Lung (tissue), 12 donors: Measurements from ENCODE around the gene ABCG4. TPM values are rescaled to one million over a fixed set of nuclear protein-coding genes. Genes with fewer than 3 reads are reported as not detected.
"Not testable (repeated sequence)": the region's sequence is repeated elsewhere in the genome, so short reads cannot be mapped to it uniquely, and the experiment has no call there.

ENCODE experiments used
- ATAC-seq: fragments of 200-7000 bp; cut with Tn5 transposase; one replicate; pipeline ENCODE4 v1.9.1; 2020; ENCODE audit warnings: moderate number of reproducible peaks; ENCODE audit not compliant: insufficient read depth, low FRiP score
- DNase-seq, 3 donors: peaks; one replicate each; pipeline ENCODE4 v3.0.0-alpha.2; 2013 to 2017
- H3K27ac ChIP-seq, 2 donors: one replicate each; pipeline ENCODE4 v1.5.1; 2013; ENCODE audit warnings: mild to moderate bottlenecking in 2 of 2, moderate library complexity in 2 of 2, control low read depth in 1 of 2, inconsistent platforms in 1 of 2, low read depth in 1 of 2, low read length in 1 of 2
- H3K27me3 ChIP-seq, 3 donors: one replicate each; pipeline ENCODE4 v1.5.1; 2013; ENCODE audit warnings: low read length in 2 of 3; ENCODE audit not compliant: control insufficient read depth in 3 of 3, insufficient read depth in 3 of 3
- H3K36me3 ChIP-seq, 4 donors: one replicate each; pipeline ENCODE4 v1.5.1; 2013; ENCODE audit warnings: low read length in 4 of 4, mild to moderate bottlenecking in 1 of 4, moderate library complexity in 1 of 4; ENCODE audit not compliant: control insufficient read depth in 4 of 4, insufficient read depth in 4 of 4
- H3K4me1 ChIP-seq, 5 donors: one replicate each; pipeline ENCODE4 v1.5.1; 2013; ENCODE audit warnings: low read length in 5 of 5, mild to moderate bottlenecking in 2 of 5, moderate library complexity in 1 of 5; ENCODE audit not compliant: control insufficient read depth in 5 of 5, insufficient read depth in 5 of 5
- H3K4me3 ChIP-seq: one replicate; pipeline ENCODE4 v1.5.1; 2013; ENCODE audit warnings: mild to moderate bottlenecking, control low read depth, moderate library complexity
- H3K9ac ChIP-seq, 2 donors: one replicate each; pipeline ENCODE4 v1.5.1; 2013; ENCODE audit warnings: low read length in 2 of 2, control low read depth in 1 of 2; ENCODE audit not compliant: insufficient read depth in 1 of 2
- H3K9me3 ChIP-seq, 4 donors: one replicate each; pipeline ENCODE4 v1.5.1; 2013; ENCODE audit warnings: low read length in 3 of 4, mild to moderate bottlenecking in 1 of 4, moderate library complexity in 1 of 4; ENCODE audit not compliant: control insufficient read depth in 4 of 4, insufficient read depth in 3 of 4
- WGBS, 2 donors: extraction: QIAGEN DNeasy Blood & Tissue Kit; methylation state at CpG; one replicate each; pipeline ENCODE4 v1.1.7; 2013; 5-methylcytosine and 5-hydroxymethylcytosine counted together
- polyA plus RNA-seq, 2 donors: library from polyadenylated mRNA; stranded (reverse); fragments of 200-250 nt; gene quantifications; one replicate each; pipeline ENCODE4 v1.2.1, GENCODE V29; 2013
- total RNA-seq, 2 donors: library from RNA; depleted of rRNA in 1 of 2; stranded (reverse); fragments of >200 nt in 1 of 2; gene quantifications; one replicate each; pipeline ENCODE4 v1.2.1, GENCODE V29; 2014 to 2021
- TF ChIP-seq, protein P1 (sequence below): IDR thresholded peaks from 2 replicates; pipeline ENCODE4 v1.5.1; 2012; ENCODE audit warnings: mild to moderate bottlenecking; ENCODE audit errors: control extremely low read depth, extremely low read depth
- donor health status: control.
- donor health status: control.
- donor health status: Bipolar disorder and iron deficiency.
- donor health status: healthy.
- donor health status: DM: yes; HTN: yes; CAD: no.

ABCG4 gene
- total and polyA plus RNA-seq, 4 donors = 0.03 to 0.28 (median 0.10) TPM; not detected in 1

DNA sequence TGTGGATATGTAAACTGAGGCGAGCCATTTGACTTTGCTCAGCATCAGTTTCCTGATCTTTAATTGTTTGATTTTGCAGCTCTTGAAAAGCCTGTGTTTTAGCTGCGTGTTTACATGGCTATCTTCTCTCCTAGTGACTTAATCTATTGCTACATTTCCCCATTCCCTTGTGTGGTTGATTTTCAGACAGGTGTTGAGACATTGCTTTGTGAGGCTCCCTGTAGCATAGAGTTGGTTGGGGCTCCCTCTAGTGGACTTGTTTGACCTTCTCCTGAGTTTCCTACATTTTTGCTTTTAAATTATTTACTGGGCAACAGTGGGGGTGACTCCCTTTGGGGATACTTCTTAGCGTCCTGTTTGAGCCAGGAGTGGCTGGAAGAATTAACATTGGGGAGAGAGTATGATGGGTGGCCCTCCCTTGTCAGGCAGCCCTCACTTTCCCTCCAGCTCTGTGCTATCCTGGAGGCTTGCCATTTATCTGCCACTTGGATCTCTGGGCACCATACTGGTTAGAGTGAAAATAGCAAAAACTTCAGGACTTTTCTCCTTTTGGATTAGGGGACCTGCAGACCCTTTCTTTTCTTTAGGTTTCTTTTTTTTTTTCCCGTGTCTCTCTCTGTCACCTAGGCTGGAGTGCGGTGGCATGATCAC lies 48.1 kb downstream of the ABCG4 start:
- 37 to 41% methylated on average over 5 of the region's 5 CpGs for WGBS, 2 donors
- Histone ChIP-seq H3K27ac (peak overlapping the region in 1 of 2 donors; percentile 1), H3K27me3 (no peaks in the 10 kb centered on the region), H3K36me3 (no peaks in the 10 kb centered on the region), H3K9ac (no peak overlapping the region), H3K9me3 (no peaks in the 10 kb centered on the region), H3K4me3 (no peak overlapping the region), H3K4me1 (peaks cover 0 to 2% (median 0%) of the 10 kb centered on the region in 5 donors)
- peak; percentile 69 to 87 (median 84) for DNase-seq
- peak; percentile 82 for ATAC-seq
- TF ChIP-seq, protein P1, sequence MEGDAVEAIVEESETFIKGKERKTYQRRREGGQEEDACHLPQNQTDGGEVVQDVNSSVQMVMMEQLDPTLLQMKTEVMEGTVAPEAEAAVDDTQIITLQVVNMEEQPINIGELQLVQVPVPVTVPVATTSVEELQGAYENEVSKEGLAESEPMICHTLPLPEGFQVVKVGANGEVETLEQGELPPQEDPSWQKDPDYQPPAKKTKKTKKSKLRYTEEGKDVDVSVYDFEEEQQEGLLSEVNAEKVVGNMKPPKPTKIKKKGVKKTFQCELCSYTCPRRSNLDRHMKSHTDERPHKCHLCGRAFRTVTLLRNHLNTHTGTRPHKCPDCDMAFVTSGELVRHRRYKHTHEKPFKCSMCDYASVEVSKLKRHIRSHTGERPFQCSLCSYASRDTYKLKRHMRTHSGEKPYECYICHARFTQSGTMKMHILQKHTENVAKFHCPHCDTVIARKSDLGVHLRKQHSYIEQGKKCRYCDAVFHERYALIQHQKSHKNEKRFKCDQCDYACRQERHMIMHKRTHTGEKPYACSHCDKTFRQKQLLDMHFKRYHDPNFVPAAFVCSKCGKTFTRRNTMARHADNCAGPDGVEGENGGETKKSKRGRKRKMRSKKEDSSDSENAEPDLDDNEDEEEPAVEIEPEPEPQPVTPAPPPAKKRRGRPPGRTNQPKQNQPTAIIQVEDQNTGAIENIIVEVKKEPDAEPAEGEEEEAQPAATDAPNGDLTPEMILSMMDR = peak; percentile 67

DNA sequence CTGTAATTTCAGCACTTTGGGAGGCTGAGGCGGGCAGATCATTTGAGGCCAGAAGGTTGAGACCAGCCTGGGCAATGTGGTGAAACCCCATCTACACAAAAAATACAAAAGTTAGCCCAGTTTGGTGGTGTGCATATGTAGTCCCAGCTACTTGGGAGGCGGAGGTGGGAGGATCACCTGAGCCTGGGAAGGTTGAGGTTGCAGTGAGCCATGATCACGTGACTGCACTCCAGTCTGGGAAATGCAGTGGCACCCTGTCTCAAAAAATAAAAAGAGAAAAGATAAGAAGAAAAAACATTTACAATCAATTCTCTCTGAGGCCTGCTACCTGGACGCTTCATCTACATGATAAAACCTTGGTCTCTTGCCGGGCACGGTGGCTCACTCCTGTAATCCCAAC lies 50.1 kb downstream of the ABCG4 start:
- WGBS, 2 donors = 88 to 95% methylated on average over 6 of the region's 6 CpGs
- TF ChIP-seq, protein P1 = no peak
- H3K36me3 ChIP-seq = no peaks in the 10 kb centered on the region
- ATAC-seq (no peak), DNase-seq (no peak)
- no peaks in the 10 kb centered on the region for H3K27me3 ChIP-seq
- peaks cover 0 to 2% (median 0%) of the 10 kb centered on the region in 5 donors for H3K4me1 ChIP-seq
- no peaks in the 10 kb centered on the region for H3K9me3 ChIP-seq
- no peak overlapping the region for H3K4me3 ChIP-seq
- no peak overlapping the region for H3K9ac ChIP-seq
- H3K27ac ChIP-seq = no peak overlapping the region

DNA sequence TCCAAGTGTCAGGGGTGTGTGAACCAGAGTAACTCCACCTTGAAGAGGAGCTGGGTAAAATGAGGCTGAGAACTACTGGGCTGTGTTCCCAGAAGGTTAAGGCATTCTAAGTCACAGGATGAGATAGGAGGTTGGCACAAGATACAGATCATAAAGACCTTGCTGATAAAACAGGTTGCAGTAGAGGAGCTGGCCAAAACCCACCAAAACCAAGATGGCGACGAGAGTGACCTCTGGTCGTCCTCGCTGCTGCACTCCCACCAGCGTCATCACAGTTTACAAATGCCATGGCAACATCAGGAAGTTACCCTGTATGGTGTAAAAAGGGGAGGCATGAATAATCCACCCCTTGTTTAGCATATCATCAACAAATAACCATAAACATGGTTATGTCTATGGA lies 52.4 kb downstream of the ABCG4 start:
- 90 to 91% methylated on average over 5 of the region's 5 CpGs for WGBS, 2 donors

DNA sequence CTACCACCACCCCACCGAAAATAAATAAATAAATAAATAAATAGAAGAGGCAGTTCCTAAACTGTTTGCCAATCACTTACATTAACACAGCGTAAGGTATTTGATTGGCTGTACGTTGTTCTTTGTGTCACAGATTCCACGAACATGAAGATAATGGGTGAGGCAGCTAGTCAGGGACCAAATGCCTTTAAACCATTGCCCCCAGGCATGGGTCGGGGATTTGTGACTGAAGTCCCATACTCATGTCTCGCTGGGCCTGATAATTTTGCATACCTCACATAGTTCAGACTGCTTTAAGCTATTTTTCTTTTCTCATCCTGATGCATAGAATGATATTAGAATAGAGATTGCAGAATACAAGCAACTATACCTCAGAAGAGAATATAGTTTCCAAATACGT lies 53.7 kb downstream of the ABCG4 start:
- H3K9ac ChIP-seq = no peak overlapping the region
- TF ChIP-seq, protein P1 = no peak
- no peaks in the 10 kb centered on the region for H3K36me3 ChIP-seq
- peaks cover 0 to 12% (median 1%) of the 10 kb centered on the region in 5 donors for H3K4me1 ChIP-seq
- WGBS, 2 donors = 90 to 91% methylated on average over 7 of the region's 7 CpGs
- H3K27ac ChIP-seq = no peak overlapping the region
- H3K9me3 ChIP-seq = no peaks in the 10 kb centered on the region
- no peak for DNase-seq
- no peaks in the 10 kb centered on the region for H3K27me3 ChIP-seq
- no peak for ATAC-seq
- H3K4me3 ChIP-seq = no peak overlapping the region

More for the DNA sequence above, 52.4 kb downstream of the ABCG4 start:
- not testable (repeated sequence) for H3K4me3 ChIP-seq, H3K27ac ChIP-seq, H3K36me3 ChIP-seq, H3K27me3 ChIP-seq, H3K9ac ChIP-seq, H3K4me1 ChIP-seq, ATAC-seq, DNase-seq, H3K9me3 ChIP-seq
